Measurements from ENCODE around the gene FAM241A.
"Not testable (repeated sequence)": the region's sequence is repeated elsewhere in the genome, so short reads cannot be mapped to it uniquely, and the experiment has no call there.

Gene FAM241A

DNA sequence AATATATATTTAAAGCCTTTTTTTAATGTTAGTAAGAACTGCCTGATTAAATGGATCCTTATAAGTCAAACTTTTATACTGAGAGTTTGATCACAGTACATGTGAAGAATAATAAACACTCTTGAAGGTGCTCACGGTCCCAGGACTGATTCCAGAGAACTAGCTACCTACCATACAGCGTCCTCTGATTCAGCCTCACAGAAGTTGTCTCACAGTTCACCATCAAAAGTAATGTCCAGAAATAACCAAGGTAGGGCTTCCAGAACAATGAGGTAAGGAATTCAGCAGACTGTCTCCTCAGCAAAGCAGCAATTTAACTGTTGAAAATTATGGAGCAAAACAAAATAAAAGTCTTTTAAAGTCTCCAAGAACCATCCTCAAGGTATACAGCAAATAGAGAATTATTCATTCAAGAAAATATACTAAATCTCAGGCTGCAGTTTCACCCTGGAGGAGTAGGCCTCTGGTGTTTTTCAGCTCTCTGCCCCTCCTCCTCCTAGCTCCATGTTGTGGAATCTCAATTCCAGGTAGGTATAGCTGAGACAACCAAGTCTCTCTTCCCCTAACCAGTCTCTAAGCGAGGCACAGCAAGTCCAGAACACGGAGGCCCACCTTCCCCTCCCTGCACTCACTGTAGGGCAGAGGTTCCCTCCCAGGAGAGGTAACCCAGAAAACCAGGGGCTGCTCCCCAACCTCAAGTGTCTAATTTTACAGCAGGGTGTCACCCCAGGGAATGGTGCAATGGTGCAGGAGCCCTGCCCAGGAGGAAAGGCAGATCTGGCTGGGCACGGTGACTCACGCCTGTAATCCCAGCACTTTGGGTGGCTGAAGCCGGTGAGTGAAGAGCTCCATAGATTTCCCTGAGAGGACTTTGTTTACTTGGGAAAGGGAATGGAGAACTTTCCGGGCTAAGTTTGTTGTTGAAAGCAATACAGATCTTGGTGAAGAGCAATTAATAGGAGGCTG, 28.6 kb downstream of the FAM241A start:
- DNase-seq (ENCODE audit: low read depth), result no peak

DNA sequence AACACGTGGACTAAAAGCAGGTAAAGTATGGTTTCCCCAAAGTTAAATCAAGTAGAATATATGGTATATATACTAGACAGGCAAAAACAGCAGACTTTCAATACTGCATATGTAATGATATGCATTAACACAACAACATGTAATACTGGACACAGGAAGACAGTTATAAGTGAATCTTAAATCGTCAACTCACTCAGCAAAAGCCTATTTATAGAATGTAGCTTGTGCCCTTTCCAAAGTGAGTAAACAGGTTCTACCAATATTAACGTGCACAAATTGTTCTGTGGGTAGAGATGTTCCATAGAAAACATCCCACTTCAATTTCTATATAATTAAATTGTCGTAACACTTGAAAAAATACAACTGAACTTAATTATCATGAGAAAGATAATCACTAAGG, 30.6 kb downstream of the FAM241A start:
- no peak for DNase-seq (ENCODE audit: low read depth)

DNA sequence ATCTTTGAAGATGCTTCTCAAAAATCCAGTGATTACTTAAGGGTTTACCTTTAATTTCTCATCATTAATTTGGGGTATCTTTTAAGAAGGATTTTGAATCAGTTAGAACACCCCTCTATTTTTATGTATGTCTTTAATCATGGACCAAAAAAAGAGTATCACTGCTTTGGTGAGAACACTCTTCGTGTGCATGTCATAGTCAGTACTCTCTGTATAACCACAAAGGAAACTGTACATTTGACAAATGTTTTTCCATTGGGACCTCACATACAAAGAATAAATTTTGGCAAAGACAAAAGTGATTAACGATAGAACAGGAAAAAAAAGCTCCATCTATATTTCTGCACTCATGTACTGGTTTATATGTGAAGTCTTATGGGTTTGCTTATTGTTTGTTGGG, 31.3 kb downstream of the FAM241A start:
- DNase-seq (ENCODE audit: low read depth), result no peak

DNA sequence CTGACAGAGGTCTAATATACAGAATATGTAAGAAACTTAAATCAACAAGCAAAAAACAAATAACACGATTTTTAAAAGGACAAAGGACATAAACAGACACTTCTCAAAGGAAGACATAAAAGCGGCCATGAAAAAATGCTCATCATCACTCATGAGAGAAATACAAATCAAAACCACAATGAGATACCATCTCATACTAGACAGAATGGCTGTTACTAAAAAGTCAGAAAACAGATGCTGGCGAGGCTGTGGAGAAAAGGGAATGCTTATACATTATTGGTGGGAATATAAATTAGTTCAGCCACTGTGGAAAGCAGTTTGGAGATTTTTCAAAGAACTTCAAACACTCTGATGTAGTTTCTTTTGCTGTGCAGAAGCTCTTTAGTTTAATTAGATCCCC, 33.5 kb downstream of the FAM241A start:
- DNase-seq (ENCODE audit: low read depth), result not testable (repeated sequence)

DNA sequence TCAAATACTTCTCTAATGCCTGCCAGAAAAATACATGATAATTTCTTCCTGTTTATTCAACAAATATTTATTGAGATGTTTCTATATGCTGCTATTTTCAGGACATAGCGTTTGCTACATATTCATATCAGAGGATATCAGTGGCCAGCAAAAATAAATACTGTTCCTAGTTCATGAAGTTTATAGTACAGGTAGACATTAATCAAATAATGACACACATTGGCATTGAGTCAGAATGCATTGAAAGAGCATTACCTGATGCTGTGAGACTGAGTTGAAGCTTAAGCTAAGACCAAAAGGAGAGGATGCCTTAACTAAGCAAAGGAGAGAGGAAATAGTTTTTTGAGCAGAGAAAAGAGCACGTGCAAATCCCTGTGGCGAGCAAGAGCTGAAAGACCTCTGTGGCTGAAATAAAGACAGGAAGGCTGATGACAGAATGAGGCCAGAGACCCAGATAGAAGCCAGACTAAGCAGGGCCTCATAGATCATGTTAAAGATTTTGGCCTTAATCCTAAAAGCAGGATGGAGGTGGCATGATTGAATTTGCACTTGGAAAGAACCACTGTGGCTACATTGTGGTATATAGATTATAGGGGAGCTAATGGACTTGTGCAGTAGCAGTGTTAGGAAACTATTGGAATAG, 36.2 kb downstream of the FAM241A start:
- DNase-seq (ENCODE audit: low read depth), result no peak

DNA sequence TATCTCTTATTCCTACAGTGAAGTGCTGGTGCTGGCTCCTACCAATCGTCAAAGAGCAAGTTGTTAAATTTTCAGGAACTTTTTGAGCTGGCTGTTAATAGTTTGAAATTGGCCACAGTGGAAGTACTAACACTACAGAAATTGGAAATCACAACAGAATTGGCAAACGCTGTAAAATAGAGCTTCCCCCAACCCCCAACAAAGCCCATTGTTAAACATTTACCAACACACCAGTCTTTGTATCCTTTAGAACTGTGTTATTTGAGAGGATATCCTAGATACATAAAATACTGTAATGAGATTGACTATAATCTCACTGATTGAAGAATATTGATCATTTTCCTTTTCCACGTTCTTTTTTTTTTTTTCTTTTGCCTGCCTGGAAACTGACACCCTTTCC, 37.4 kb downstream of the FAM241A start:
- no peak for DNase-seq (ENCODE audit: low read depth)

DNA sequence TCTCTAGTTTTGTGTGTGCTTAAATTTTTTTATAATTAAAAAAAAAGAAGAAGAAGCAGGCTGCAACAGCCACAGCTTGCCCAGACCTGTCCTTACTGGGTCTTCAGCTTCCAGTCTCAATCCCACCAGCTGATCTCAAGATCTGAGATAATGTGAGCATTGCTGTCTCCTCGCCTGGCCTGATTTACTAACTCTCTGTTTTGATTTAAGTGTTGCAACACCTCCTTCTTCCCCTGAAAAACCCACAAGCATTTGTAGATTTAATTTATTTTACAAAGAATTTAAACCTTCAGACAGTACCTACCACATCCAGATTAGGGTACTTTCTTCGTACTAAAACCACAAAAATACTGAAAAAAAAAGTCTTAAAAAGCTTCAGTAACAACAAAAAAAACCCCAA, 38.0 kb downstream of the FAM241A start:
- no peak for DNase-seq (ENCODE audit: low read depth)

DNA sequence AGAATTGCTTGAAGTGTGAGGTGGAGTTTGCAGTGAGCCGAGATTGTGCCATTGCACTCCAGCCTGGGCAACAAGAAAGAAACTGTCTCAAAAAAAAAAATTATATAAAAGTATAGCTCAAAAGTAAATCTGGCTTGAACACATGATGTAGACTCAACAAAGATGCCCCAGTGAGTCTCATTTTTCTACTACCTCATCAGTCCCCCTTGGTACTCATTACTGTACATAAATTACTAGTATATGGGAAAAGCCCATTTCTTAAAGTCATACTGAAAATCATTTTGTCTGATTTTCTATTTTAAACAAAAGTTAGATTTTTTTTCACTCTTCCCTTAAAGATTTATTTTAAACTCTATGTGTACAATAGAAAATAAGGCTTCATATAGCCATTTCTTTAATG, 39.2 kb downstream of the FAM241A start:
- no peak for DNase-seq (ENCODE audit: low read depth)

DNA sequence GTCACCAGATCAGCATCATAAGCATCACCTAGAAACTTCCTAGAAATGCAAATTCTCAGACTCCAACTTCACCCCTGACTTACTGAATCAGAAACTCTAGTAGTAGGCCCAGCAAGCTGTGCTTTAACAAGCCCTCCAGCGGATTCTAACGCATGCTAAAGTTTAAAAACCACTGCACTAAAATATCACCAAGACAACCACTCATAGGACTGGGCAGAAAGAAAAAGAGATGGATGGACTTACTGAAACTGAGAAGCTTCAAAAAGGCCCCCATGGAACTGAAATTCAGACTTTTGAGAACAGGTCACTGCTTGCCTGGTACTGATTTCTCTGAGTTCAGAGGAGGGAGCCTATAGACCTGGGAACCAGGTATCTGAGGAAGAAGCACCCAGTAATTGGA, 40.1 kb downstream of the FAM241A start:
- no peak for DNase-seq (ENCODE audit: low read depth)

DNA sequence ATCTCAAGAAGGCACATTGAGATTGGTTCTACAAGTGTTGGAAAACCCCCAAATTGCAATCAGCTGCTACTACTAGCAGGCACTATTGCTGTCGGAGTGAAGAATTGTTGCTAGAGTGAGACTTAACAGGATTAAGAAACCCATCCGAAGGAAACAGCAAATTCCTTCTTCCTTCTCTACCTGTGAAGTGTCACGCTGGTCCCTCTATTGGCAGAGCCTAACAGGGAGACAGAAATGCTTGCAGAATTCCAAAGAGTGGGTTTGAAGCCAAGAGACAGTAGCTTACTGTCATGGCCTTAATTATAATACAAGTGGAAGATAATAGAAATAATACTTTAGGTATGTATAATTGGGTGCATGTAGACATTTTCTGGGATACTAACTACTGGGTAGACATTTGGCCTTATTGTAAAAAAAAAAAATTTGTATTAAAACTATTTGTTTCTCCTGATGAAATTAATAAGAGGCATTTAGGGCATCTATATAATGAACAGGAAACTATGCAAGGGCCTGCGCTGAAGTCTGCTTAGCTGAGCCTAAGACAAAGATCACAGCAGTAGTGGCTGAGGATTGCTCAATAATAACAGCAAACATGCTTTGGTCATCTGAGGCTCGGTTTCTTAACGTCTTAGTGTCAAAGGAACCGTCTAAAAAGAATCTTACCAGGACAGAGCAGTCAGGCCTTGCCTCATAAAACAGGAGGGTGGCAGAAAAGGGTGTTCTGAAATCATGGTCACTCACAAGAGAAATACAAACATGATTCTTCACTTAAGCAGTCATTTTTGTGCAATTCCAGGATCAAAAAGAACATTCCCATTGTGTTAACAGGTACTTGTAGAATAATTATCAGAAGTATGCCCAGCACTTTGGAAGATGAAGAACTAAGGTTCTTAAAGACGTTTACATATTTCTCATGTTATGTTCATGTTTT, 40.8 kb downstream of the FAM241A start:
- no peak for DNase-seq (ENCODE audit: low read depth)

DNA sequence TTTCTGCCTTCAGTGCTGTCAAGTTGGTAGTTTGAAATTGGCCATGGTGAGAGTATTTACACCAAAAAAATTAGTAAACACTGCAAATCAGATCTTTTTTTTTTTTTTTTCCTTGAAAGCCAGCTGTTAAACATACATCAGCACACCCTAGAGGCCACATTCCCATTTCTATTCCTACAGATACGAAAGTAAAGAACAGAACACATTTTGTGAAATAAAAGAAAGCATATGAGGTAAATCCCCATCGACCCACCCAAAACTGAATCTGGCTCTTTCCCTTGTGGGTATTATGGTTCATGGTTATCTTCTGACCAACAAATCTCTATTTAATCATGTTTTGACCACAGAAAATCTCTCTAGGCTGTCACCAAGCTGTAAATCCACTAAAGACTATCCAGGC, 44.5 kb downstream of the FAM241A start:
- DNase-seq (ENCODE audit: low read depth), result no peak

DNA sequence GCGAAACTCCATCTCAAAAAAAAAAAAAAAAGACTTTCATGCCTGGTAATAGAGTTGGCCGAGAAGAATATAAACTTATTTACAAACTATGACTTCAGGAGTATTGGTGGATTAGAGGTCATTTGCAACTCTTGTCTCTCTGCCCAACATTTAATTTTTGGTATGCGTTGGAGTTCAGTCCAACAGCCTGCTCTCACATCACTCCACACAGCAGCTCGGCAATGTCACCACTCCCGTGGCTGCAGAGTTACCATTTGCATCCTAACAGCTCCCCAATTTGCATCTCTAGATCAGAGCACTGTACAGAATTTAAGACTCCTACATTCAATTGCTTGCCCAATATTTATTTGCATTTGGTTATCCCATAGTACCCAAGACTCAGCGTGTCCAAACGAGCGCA, 45.4 kb downstream of the FAM241A start:
- DNase-seq (ENCODE audit: low read depth), result no peak

DNA sequence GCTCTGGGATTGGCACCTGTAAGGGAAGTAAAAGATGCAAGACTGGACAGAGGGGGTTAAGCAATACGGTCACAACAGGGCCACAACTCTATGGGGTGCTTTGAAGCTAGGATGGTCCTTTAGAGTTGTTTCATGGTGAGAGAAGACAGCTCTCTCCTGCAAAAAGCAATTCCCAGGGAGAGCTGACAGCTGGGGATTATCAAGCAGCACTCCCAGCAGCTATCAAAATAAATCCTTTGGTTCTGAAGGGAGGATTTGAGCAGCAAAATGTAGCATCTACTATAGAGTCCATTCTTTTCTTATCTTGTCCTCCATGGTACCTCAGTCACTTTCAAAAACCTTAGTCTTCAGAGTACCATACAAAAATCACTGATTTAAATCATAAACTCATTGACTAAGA, 51.2 kb downstream of the FAM241A start:
- DNase-seq (ENCODE audit: low read depth), result no peak

DNA sequence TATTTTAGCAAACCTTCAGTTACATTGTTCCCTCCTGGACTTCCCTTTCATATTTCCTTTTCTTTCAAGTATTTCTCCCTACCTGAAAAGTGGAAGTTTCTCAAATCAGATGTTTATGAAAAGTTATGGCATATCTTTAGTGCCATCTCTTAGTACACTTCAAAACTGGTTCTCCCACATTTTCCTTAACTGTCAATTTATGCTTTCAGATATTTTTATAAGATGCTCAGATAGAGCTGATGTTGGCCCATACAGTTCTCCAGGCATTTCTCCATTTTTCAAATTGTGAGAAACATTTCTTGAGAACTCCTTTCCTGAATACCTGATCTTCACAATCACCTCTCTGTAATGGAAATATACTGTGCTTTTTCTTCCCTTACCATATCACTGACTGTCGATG, 53.8 kb downstream of the FAM241A start:
- no peak for DNase-seq (ENCODE audit: low read depth)

DNA sequence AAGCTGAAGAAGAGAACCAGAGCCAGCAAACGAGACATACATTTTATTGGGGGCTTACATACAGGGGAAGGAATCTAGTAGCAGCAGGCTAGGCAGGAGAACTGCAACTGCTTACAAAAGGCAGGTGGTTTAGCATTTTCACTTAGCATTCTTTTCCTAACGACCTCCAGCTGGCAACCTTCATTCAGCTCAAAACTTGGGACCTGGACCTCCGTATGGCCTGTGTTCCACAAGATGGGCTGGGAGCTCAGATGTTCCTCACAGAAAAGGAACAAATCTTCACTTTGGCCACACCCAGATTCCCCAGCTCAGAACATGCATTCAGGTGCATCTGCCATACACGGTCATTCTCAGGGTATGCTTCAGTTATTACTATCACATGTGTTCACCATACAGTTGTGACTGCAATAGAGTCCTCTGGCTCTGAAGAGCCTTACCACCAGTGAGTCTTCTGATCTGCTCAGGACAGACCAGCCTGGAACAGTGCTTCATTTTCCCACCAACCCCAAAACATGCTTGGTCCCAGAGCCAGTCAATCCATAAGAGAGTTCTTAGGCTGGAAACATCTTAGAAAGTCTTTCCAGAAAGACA, 56.8 kb downstream of the FAM241A start:
- DNase-seq (ENCODE audit: low read depth), result no peak

DNA sequence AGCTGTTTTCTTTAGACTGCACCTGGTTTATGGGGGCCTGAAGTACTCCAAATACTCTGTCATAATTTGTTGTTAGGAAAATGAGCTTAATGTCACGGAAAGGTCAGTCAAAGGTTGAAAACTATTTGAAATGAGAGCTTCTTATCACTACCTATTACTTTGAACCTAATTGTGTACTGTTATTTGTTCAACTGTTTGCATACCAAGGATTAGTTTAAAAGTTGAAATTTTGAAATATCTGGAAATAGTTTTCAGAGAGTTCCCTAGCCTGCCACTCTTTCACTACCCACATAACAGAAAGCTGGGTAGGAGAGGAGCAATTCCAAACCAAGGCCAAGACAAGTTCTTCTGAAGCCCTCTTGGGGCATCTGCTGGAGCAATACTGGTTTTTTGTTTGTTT, 58.3 kb downstream of the FAM241A start:
- no peak for DNase-seq (ENCODE audit: low read depth)

DNA sequence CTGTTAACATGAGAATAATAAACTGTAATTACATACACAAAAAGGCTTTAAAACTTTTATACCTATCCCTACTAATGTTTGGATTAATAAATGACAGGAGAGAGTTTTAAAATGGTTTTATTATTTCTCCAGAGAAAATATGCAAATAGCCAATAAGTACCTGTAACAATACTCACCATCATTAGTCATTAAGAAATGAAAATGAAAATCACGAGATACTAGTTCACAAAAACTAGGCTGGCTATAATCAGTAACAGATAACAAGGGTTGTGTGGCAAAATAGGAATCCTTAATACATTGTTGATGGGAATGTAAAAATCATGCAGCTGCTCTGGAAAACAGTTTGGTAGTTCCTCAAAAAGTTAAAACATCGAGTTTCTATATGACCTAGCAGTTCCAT, 61.2 kb downstream of the FAM241A start:
- DNase-seq (ENCODE audit: low read depth), result no peak

DNA sequence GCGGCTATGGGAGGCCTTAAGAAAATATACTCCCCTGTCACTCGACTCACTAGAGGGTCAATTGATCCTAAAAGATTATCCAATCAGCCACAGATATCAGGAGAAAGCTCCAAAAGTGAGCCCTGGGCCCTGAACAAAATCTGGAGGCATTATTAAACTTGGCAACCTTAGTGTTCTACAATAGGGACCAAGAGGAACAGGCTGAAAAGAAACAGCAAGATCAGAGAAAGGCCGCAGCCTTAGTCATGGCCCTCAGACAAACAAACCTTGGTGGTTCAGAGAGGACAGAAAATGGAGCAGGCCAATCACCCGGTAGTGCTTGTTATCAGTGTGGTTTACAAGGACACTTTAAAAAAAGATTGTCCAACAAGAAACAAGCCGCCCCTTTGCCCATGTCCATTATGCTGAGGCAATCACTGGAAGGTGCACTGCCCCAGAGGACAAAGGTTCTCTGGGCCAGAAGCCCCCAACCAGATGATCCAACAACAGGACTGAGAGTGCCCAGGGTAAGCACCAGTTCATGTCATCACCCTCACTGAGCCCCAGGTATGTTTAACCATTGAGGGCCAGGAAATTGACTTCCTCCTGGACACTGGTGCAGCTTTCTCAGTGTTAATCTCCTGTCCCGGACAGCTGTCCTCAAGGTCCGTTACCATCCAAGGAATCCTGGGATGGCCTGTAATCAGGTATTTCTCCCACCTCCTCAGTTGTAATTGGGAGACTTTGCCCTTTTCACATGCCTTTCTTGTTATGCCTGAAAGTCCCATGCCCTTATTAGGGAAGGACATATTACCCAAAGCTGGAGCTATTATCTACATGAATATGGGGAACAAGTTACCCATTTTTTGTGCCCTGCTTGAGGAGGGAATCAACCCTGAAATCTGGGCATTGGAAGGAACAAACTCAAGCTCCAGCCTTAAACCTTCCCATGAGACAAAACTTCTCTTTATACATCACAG, 63.2 kb downstream of the FAM241A start:
- not testable (repeated sequence) for DNase-seq (ENCODE audit: low read depth)

DNA sequence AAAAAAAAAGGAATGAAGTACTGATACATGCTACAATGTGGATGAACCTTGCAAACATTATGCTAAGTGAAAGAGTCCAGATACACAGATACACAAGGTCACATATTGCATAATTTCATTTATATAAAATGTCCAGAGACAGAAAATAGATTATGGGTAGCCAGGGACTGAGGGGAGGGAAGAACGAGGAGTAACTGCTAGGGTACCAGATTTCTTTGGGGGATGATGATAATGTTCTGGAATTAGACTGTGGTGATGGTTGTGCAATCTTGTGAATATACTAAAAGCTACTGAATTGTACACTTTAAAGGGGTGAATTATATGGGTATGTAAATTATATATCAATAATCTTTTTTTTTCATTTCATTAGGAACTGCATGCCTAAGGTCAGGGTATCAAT, 65.5 kb downstream of the FAM241A start:
- DNase-seq (ENCODE audit: low read depth), result no peak

DNA sequence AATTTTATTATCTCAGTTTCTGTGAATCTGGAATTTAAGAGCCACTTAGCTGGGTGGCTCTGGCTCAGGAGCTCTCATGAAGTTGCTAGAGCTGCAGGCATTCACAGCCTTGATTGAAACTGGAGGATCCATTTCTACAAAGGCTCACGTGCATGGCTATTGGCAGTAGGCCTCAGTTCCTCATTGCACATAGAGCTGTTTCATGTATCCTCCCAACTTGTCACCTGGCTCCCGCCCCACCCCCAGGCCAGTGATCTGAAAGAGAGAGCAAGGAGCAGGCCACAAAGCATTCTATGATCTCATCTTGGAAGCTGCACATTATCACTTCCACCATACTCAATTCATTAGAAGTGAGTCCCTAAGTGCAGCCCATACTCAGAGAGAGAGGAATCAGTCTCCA, 67.8 kb downstream of the FAM241A start:
- no peak for DNase-seq (ENCODE audit: low read depth)

DNA sequence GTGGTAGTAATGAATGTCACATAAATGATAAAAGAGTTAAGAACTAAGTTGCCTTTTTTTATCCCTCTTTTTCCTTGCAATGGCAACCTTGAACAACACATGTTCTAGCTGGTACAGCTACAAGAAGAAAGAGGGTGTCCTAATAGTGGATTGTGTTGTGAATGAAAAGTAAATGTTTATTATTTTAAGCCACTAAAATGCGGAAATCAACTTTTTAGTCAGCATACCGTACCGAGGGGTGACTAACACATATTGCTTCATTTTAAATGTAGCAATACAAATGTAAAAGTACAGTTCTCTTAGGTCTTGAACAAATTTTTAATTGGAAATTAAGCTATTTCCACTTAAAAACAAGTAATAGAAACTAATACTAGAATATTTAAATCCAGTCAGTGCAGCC, 68.6 kb downstream of the FAM241A start:
- no peak for DNase-seq (ENCODE audit: low read depth)
